H1 (cell line): Measurements from ENCODE around the gene STAT1. TPM values are rescaled to one million over a fixed set of nuclear protein-coding genes. Genes with fewer than 3 reads are reported as not detected.

Experiments used
- CTCF ChIA-PET: fragments of 300-600 bp; sonication (Branson Sonifier 250); formaldehyde crosslinking; loops from one replicate; lab custom pipeline; 2021; ENCODE audit not compliant: partially characterized antibody; lab: Charles Lee
- POLR2A ChIA-PET: fragments of 300-600 bp; sonication (Branson Sonifier 250); formaldehyde crosslinking; loops from one replicate; lab custom pipeline; 2021; ENCODE audit warnings: inconsistent platforms; ENCODE audit not compliant: partially characterized antibody; lab: Charles Lee
- DNase-seq, 2 experiments: peaks; one replicate each; pipeline versions ENCODE4 v3.0.0 to v3.0.0-alpha.2; 2010 to 2022; ENCODE audit warnings: low spot score in 2 of 2, low read depth in 1 of 2, mixed read lengths in 1 of 2
- FAIRE-seq: peaks from 2 replicates; lab custom pipeline; 2011; peaks lifted over from hg19 to GRCh38; lab: Jason Lieb, UNC
- H2AFZ ChIP-seq: 2 replicates; pipeline ENCODE4 v1.8.1; 2012; ENCODE audit warnings: low read length, inconsistent platforms
- H2AK5ac ChIP-seq: 2 replicates; pipeline ENCODE4 v1.6.1; 2013; ENCODE audit warnings: low read depth, low read length
- H2BK120ac ChIP-seq: replicated peaks from 2 replicates; pipeline ENCODE3; 2013; ENCODE audit warnings: low read depth, low read length, inconsistent platforms
- H2BK12ac ChIP-seq: 2 replicates; pipeline ENCODE4 v1.6.1; 2013; ENCODE audit warnings: low read depth, low read length
- H2BK15ac ChIP-seq: 2 replicates; pipeline ENCODE4 v1.6.1; 2013; ENCODE audit warnings: low read length
- H2BK20ac ChIP-seq: 2 replicates; pipeline ENCODE4 v1.6.1; 2013; ENCODE audit warnings: low read length
- H2BK5ac ChIP-seq: 2 replicates; pipeline ENCODE4 v1.6.1; 2013; ENCODE audit warnings: low read depth, low read length
- H3K14ac ChIP-seq: 2 replicates; pipeline ENCODE4 v1.6.1; 2013; ENCODE audit warnings: inconsistent platforms; ENCODE audit not compliant: insufficient read length
- H3K18ac ChIP-seq: 2 replicates; pipeline ENCODE4 v1.6.1; 2013; ENCODE audit warnings: low read length; ENCODE audit errors: extremely low read depth
- H3K23ac ChIP-seq: 2 replicates; pipeline ENCODE4 v1.6.1; 2013; ENCODE audit warnings: inconsistent platforms; ENCODE audit not compliant: insufficient read length
- H3K23me2 ChIP-seq: 2 replicates; pipeline ENCODE4 v1.6.1; 2013; ENCODE audit warnings: low read depth, low read length
- H3K27ac ChIP-seq: 2 replicates; pipeline ENCODE4 v1.6.1; 2011; ENCODE audit warnings: low read depth, low read length, inconsistent platforms
- H3K27me3 ChIP-seq, 4 experiments: replicated peaks in 1 of 4; 1 replicate in 1 of 4; 2 replicates in 3 of 4; pipeline versions ENCODE4 v1.6.1 to v1.8.1; 2011 to 2013; ENCODE audit warnings: low read length in 3 of 4, mild to moderate bottlenecking in 3 of 4, inconsistent platforms in 2 of 4, mixed read lengths in 2 of 4, moderate library complexity in 1 of 4; ENCODE audit not compliant: control insufficient read depth in 3 of 4, insufficient read depth in 3 of 4; ENCODE audit errors: extremely low read depth in 1 of 4
- H3K36me3 ChIP-seq, 4 experiments: 2 replicates each; pipeline versions ENCODE4 v1.6.1 to v1.8.1; 2011 to 2013; ENCODE audit warnings: mild to moderate bottlenecking in 4 of 4, low read length in 3 of 4, moderate library complexity in 2 of 4, control low read depth in 1 of 4, inconsistent platforms in 1 of 4; ENCODE audit not compliant: insufficient read depth in 4 of 4, control insufficient read depth in 2 of 4
- H3K4ac ChIP-seq: replicated peaks from 2 replicates; pipeline ENCODE3; 2013; ENCODE audit warnings: low read length, low read depth, mixed read lengths, inconsistent platforms; ENCODE audit not compliant: insufficient read length
- H3K4me1 ChIP-seq, 4 experiments: replicated peaks in 1 of 4; 1 replicate in 1 of 4; 2 replicates in 3 of 4; pipeline versions ENCODE4 v1.6.1 to v1.8.1; 2011 to 2013; ENCODE audit warnings: low read length in 3 of 4, inconsistent platforms in 2 of 4, mixed read lengths in 1 of 4; ENCODE audit not compliant: insufficient read depth in 4 of 4, control insufficient read depth in 3 of 4
- H3K4me2 ChIP-seq, 2 experiments: 2 replicates each; pipeline versions ENCODE4 v1.6.1 to v1.8.1; 2011 to 2013; ENCODE audit warnings: low read depth in 2 of 2, low read length in 2 of 2, control low read depth in 1 of 2, inconsistent platforms in 1 of 2, mild to moderate bottlenecking in 1 of 2; ENCODE audit not compliant: insufficient read depth in 1 of 2
- H3K4me3 ChIP-seq, 4 experiments: fragments of 200-600, 300-600 bp in 1 of 4; sonication (generic), shearing (Covaris generic), sonication (Bioruptor Twin) in 1 of 4; 2 replicates each; pipeline versions ENCODE4 v1.5.1 to v1.8.1; 2011 to 2016; ENCODE audit warnings: low read length in 4 of 4, low read depth in 3 of 4, control low read depth in 2 of 4, inconsistent platforms in 2 of 4, mild to moderate bottlenecking in 2 of 4, mixed read lengths in 1 of 4, moderate library complexity in 1 of 4; ENCODE audit not compliant: insufficient read depth in 2 of 4; ENCODE audit errors: extremely low read depth in 1 of 4
- H3K56ac ChIP-seq: replicated peaks from 2 replicates; pipeline ENCODE3; 2013; ENCODE audit warnings: low read depth, mild to moderate bottlenecking, mixed read lengths, low read length, inconsistent platforms; ENCODE audit not compliant: insufficient read length
- H3K79me1 ChIP-seq: 2 replicates; pipeline ENCODE4 v1.6.1; 2013; ENCODE audit warnings: low read depth, low read length, control low read depth
- H3K79me2 ChIP-seq, 2 experiments: 2 replicates each; pipeline versions ENCODE4 v1.6.1 to v1.8.1; 2012 to 2013; ENCODE audit warnings: low read length in 2 of 2, mild to moderate bottlenecking in 2 of 2, inconsistent platforms in 1 of 2; ENCODE audit not compliant: insufficient read depth in 2 of 2, control insufficient read depth in 1 of 2
- H3K9ac ChIP-seq, 4 experiments: replicated peaks in 1 of 4; 1 replicate in 1 of 4; 2 replicates in 3 of 4; pipeline versions ENCODE4 v1.6.1 to v1.8.1; 2011 to 2013; ENCODE audit warnings: low read depth in 3 of 4, low read length in 3 of 4, control low read depth in 2 of 4, mild to moderate bottlenecking in 2 of 4, moderate library complexity in 2 of 4, inconsistent platforms in 1 of 4; ENCODE audit errors: extremely low read depth in 1 of 4
- H3K9me3 ChIP-seq, 2 experiments: 2 replicates each; pipeline versions ENCODE4 v1.6.1 to v1.8.1; 2012 to 2013; ENCODE audit warnings: mild to moderate bottlenecking in 2 of 2, moderate library complexity in 2 of 2, control low read depth in 1 of 2, inconsistent platforms in 1 of 2, low read depth in 1 of 2, low read length in 1 of 2, mixed read lengths in 1 of 2; ENCODE audit not compliant: insufficient read depth in 2 of 2
- H4K20me1 ChIP-seq, 2 experiments: replicated peaks in 1 of 2; 2 replicates each; pipeline versions ENCODE3 to v1.8.1; 2011 to 2013; ENCODE audit warnings: inconsistent platforms in 2 of 2, low read length in 2 of 2, mild to moderate bottlenecking in 1 of 2; ENCODE audit not compliant: insufficient read depth in 2 of 2, control insufficient read depth in 1 of 2
- H4K5ac ChIP-seq: 2 replicates; pipeline ENCODE4 v1.6.1; 2013; ENCODE audit warnings: low read length, low read depth, mixed read lengths, inconsistent platforms; ENCODE audit not compliant: insufficient read length
- H4K8ac ChIP-seq: 2 replicates; pipeline ENCODE4 v1.8.0; 2013; ENCODE audit warnings: mild to moderate bottlenecking, moderate library complexity, low read length, inconsistent platforms; ENCODE audit not compliant: insufficient read depth; ENCODE audit errors: extremely low read depth
- H4K91ac ChIP-seq: replicated peaks from 2 replicates; pipeline ENCODE3; 2013; ENCODE audit warnings: low read length, mixed read lengths, inconsistent platforms; ENCODE audit not compliant: insufficient read length
- ASH2L ChIP-seq: fragments of 200-600, 300-600 bp; sonication (generic); IDR thresholded peaks from one replicate; pipeline ENCODE4 v1.7.1; 2017; ENCODE audit warnings: low read length
- GABPA ChIP-seq: IDR thresholded peaks from 2 replicates; pipeline ENCODE4 v1.6.1; 2011; ENCODE audit warnings: mild to moderate bottlenecking, low read length, moderate library complexity, borderline replicate concordance; ENCODE audit not compliant: insufficient read depth
- POLR2AphosphoS5 ChIP-seq: IDR thresholded peaks from 2 replicates; pipeline ENCODE4 v1.6.1; 2011; ENCODE audit warnings: low read depth, low read length
- RAD21 ChIP-seq, 2 experiments: IDR thresholded peaks in 1 of 2; conservative IDR thresholded peaks in 1 of 2; 2 replicates each; pipeline ENCODE4 v1.6.1; 2011; ENCODE audit warnings: low read depth in 2 of 2, low read length in 2 of 2, improper control_type of control experiment in 1 of 2, inconsistent platforms in 1 of 2, mild to moderate bottlenecking in 1 of 2, moderate library complexity in 1 of 2
- RBBP5 ChIP-seq: IDR thresholded peaks from 2 replicates; pipeline ENCODE4 v1.7.1; 2012; ENCODE audit warnings: low read depth, mild to moderate bottlenecking, inconsistent platforms, low read length, moderate library complexity, borderline replicate concordance
- SAP30 ChIP-seq: fragments of 300-600 bp; sonication (generic); IDR thresholded peaks from 2 replicates; pipeline ENCODE4 v1.7.1; 2012; ENCODE audit warnings: low read length, moderate library complexity, mild to moderate bottlenecking, inconsistent platforms; ENCODE audit not compliant: insufficient read depth, insufficient replicate concordance
- TCF12 ChIP-seq: IDR thresholded peaks from 2 replicates; pipeline ENCODE4 v1.6.1; 2011; ENCODE audit warnings: low read depth, mild to moderate bottlenecking, low read length
- WGBS, 2 experiments: shearing (Covaris generic) in 1 of 2; methylation state at CpG; one replicate each; pipeline versions ENCODE4 v1.1.6 to v1.1.7; 2013 to 2015; ENCODE audit warnings: low lambda C conversion rate in 2 of 2, mixed read lengths in 2 of 2, inconsistent platforms in 1 of 2, low coverage in 1 of 2, missing lambda C conversion rate in 1 of 2; ENCODE audit not compliant: insufficient replicate concordance in 2 of 2, insufficient coverage in 1 of 2, insufficient read length in 1 of 2; ENCODE audit errors: extremely low coverage in 1 of 2, missing lambda C conversion rate in 1 of 2; 5-methylcytosine and 5-hydroxymethylcytosine counted together
- polyA plus RNA-seq, 7 experiments: library from polyadenylated mRNA; depleted of rRNA in 3 of 7; stranded (reverse) in 5 of 7; unstranded in 2 of 7; fragments of >200 nt in 5 of 7; fragments of 200-250 nt in 2 of 7; gene quantifications; 1 replicate in 5 of 7; 2 replicates in 1 of 7; 4 replicates in 1 of 7; pipeline versions ENCODE4 v1.2.1 to v1.2.3, GENCODE V29; 2011 to 2013; ENCODE audit warnings: missing spikeins in 2 of 7, mixed read lengths in 2 of 7
- total RNA-seq: library from RNA; stranded (reverse); fragmentation: NEBNext Ultra II Directional; extraction: Animal tissue kit (Norgen Biotek cat#: 25700); gene quantifications from 2 replicates; pipeline ENCODE4 v1.2.1, GENCODE V29; 2021

The STAT1 gene
- total and polyA plus RNA-seq, 2 of the 8 experiments (the other 6 are each of a cell fraction or from before 2014, with no cell fraction given) = 20.3 to 43.0 TPM

DNA sequence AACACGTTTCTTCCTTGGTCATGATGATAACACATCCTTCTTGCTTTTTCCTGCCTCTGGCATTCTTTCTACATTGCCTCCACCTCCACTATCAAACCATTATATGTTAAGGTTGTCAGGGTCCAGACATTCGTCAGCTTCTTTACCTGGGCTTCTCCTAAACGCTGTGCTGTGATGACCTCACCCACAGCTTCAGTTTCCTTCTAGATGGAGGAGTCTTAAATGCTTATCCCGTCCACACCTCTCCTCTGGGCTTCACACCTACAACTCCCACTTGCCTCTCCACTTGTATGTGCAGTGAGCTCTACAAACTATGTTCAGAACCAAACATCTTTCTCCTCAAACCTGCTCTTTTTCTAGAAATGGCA is 666 bp upstream of the STAT1 start:
- 0 out of 2 replicates have a peak overlapping the region, but pooled peaks have one; percentile 47 for H2BK15ac ChIP-seq
- TF ChIP-seq ASH2L (no peak), GABPA (no peak), POLR2AphosphoS5 (no peak), SAP30 (peak; percentile 20), TCF12 (no peak), RBBP5 (no peak), RAD21 (IDR thresholded peaks at IDR 0.05 in 1 of 2, conservative IDR thresholded peaks at IDR 0.05 in 1 of 2; ENCODE audit: low read depth in 2 of 2, low read length in 2 of 2) (no peak)
- peaks cover 0 to 6% (median 1%) of the 10 kb centered on the region in 4 experiments; a peak in 3 of 7 replicates for H3K4me1 ChIP-seq
- H3K14ac ChIP-seq = no peak overlapping the region
- H4K91ac ChIP-seq = no peak overlapping the region
- H3K36me3 ChIP-seq = peaks cover 0 to 4% (median 2%) of the 10 kb centered on the region in 4 experiments; a peak in 3 of 8 replicates
- DNase-seq (no peak), FAIRE-seq (no peak)
- H3K79me1 ChIP-seq = no peaks in the 10 kb centered on the region
- peak overlapping the region; percentile 82 to 99 for H3K4me2 ChIP-seq
- H3K9ac ChIP-seq = peak overlapping the region in 2 of 4 experiments; percentile 53 to 87; a peak in 2 of 7 replicates
- peak overlapping the region; percentile 89 for H2AFZ ChIP-seq
- ChIA-PET CTCF (interaction anchor here (1.2 to 3.0 kb wide), 3 partner anchors 10 to 15 kb away, joined by 3 to 15 read pairs (median 4); no protein-coding TSS in a partner anchor), POLR2A (interaction anchor here (0.6 to 1.4 kb wide), 4 partner anchors 9 to 133 kb away, joined by 3 to 10 read pairs (median 3); no protein-coding TSS in a partner anchor)
- H3K23ac ChIP-seq = no peak overlapping the region
- no peak overlapping the region for H2BK5ac ChIP-seq
- H4K5ac ChIP-seq = no peak overlapping the region
- no peaks in the 10 kb centered on the region for H3K9me3 ChIP-seq
- no peak overlapping the region for H3K27ac ChIP-seq
- WGBS, 2 experiments = 43% methylated on average over 4 of the region's 4 CpGs; no CpG with 5 or more reads in 1 of the 2 experiments
- H3K4me3 ChIP-seq = peak overlapping the region; percentile 77 to 96 (median 90); a peak in 7 of 8 replicates
- H3K23me2 ChIP-seq = peaks cover 12% of the 10 kb centered on the region
- no peak overlapping the region for H3K56ac ChIP-seq
- peaks cover 0 to 4% of the 10 kb centered on the region in 2 experiments for H4K20me1 ChIP-seq
- H4K8ac ChIP-seq = no peak overlapping the region
- H2BK12ac ChIP-seq = peak overlapping the region; percentile 52; the same call in 1 of the 2 replicates
- no peak overlapping the region for H3K4ac ChIP-seq
- H2BK120ac ChIP-seq = no peak overlapping the region
- no peak overlapping the region; the same call in 1 of the 2 replicates for H3K18ac ChIP-seq
- H2AK5ac ChIP-seq = no peak overlapping the region
- peaks cover 0 to 13% (median 6%) of the 10 kb centered on the region in 4 experiments; a peak in 4 of 7 replicates for H3K27me3 ChIP-seq
- no peak overlapping the region for H2BK20ac ChIP-seq
- H3K79me2 ChIP-seq = peaks cover 3 to 19% of the 10 kb centered on the region in 2 experiments; a peak in 2 of 4 replicates
